ENCODE results near the gene TYMP.

Gene TYMP

GRCh38 chr22:50529897-50530579 lies at the start of gene TYMP:
Gene TYMP, minus strand, starts transcription at chr22:50530012. Its CDS starts 303 bp downstream, at chr22:50529709.
- no peak for DNase-seq (ENCODE audit: low spot score)

GRCh38 chr22:50578776-50579310 lies 49.0 kb upstream of the TYMP start:
- DNase-seq (ENCODE audit: low spot score): no peak

DNA sequence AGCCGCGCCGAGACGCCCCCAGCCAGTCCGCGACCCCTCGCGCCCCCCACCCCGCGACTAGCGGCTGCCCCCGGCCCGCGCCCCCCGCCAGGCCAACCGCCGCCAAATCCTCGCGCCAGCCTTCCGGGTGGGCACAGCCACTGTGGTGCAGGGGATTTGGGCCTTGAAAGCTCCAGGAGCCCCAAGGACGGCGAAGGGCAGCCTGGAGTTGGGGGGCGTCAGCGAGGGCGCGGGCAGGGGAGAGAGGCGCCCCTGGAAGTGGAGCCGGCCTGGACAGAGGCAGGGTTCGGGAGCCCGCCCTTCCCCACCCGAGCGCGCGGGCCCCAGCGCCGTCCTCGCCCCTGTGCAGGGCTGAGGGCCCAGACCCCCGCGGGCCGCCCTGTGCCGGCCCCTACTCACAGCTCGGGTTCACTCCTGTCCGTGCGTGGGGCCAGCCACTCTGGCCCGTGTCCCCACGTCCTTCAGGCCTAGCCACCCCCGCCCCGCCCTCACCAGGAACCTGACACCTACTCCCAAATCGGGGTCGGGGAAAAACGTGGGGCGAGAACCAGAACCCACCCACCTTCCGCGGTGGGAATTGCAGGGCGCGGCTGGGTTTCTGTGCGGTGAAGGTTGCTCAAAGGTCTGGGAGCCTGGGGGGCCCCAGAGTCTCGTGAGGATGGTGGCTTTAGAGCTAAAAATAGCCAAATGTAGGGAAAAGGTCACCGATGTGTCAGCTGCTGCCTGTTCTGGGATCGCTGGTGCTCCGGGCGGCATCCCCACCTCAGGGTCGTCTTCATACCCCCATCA lies 48.4 kb upstream of the TYMP start, which contains the start of gene CPT1B:
Gene CPT1B, minus strand, starts transcription at position 441 of the 789 bp plus-strand sequence. CDS start 512 bp downstream, outside the sequence.
- DNase-seq (ENCODE audit: low spot score): peak; percentile 34

- DNase-seq (ENCODE audit: low spot score): no peak
These were observed 47.8 kb upstream of the TYMP start for GRCh38 chr22:50577697-50577986.

DNA sequence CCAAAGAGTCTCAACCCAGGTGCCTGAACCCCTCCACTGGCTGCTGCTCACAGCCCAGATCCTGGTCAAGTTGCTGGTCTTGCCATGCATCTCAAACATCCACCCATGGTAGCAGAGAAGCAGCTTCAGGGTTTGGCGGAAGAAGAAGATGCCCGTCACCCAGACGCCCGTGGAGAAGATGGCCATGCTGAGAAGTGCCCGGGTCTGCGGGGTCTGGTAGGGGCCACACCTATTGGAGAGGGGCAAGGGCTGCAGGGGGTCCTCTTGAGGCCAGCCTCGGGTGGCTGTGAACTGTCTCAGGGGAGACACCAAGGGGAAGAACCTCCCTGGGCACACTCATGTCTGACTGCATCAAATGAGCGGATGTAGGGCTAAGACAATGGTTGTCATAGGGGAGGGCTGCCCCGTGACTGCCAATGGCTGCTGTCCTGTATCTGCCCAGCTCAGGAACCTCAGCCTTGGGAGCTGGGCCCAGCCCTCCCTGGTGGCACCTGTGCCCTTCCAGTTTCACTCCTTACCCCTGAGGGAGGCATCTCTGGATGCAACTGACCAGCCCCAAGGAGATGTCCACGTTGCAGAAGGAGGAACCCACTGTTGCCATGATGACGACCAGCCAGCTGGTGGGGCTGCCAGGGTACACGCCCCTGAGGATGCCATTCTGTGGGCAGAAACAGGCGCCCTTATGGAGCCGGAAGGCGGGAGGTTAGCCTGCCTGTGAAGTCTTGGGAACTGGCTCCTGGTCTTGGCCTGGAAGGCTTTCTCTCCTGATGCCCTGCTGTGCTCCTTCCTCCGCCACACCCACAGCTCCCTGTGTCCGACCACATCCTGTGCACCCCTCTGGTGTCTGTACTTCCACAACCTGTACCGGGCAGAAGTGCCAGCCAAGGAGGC lies 47.2 kb upstream of the TYMP start:
- no peak for DNase-seq (ENCODE audit: low spot score)

- no peak for DNase-seq (ENCODE audit: low spot score)
These were observed 46.3 kb upstream of the TYMP start for GRCh38 chr22:50576070-50576469.

- no peak for DNase-seq (ENCODE audit: low spot score)
These were observed 45.7 kb upstream of the TYMP start for GRCh38 chr22:50575426-50575941.

GRCh38 chr22:50574383-50574755 lies 44.6 kb upstream of the TYMP start:
- no peak for DNase-seq (ENCODE audit: low spot score)

- DNase-seq (ENCODE audit: low spot score): no peak
These were observed 43.9 kb upstream of the TYMP start for GRCh38 chr22:50573491-50574382.

DNA sequence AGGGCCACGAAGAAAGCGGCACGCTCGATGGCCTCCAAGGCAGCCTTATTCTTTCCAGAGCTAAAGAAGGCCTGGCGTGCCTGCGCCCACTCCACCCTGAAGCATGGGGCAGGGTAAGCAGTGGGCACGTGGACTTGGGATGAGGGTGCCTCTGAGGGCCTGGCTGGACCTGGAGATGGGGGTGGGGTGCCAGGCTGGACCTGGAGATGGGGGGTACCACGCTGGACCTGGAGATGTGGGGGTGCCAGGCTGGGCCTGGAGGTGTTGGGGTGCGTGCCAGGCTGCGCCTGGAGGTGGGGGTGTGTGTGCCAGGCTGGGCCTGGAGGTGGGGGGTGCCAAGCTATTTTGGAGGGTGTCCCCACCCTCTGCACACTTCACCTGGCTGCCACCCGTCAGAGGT lies 43.2 kb upstream of the TYMP start:
- no peak for DNase-seq (ENCODE audit: low spot score)

- DNase-seq (ENCODE audit: low spot score): no peak
These were observed 41.7 kb upstream of the TYMP start for GRCh38 chr22:50571264-50572175.

DNA sequence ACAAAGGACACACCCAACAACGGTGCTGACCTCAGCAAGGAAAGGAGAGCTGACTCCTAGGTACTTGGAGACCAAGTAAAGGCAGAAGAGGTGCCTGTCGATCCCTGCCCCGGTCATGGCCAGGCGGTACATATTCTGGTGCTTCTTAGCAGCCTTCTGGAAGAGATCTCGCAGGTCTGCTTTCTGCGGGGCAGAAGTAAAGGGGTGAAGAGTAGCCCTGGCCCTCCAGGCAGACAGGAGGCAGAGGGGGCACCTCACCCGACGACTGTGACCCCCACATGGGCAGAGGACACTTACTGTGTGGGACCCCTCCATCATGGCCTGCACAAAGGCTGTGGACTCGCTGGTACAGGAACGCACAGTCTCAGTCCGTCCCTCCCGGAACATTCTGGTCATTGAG lies 41.0 kb upstream of the TYMP start:
- no peak for DNase-seq (ENCODE audit: low spot score)

GRCh38 chr22:50569896-50570535 lies 40.2 kb upstream of the TYMP start:
- peak; percentile 19 for DNase-seq (ENCODE audit: low spot score)

DNA sequence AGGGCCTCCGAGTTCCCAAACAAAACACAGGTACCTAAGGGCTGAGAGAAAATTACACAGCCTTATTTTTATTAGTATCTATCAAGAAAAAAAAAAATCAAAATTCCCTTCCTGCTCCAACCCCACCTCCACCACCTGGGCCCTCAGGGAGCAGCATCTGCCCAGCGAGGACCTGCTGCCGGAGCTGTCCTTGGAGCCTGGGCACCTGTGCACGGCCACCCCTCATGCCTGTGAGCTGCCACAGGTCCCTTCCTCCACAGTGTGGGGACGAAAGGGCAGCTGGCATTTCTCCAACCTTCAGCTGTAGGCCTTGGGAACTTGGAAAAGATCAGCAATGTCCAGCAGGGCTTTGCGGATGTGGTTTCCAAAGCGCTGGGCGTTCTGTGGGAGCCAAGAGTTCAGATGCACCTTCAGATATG lies 39.2 kb upstream of the TYMP start:
- no peak for DNase-seq (ENCODE audit: low spot score)

GRCh38 chr22:50568626-50569025 lies 38.8 kb upstream of the TYMP start:
- DNase-seq (ENCODE audit: low spot score): no peak

DNA sequence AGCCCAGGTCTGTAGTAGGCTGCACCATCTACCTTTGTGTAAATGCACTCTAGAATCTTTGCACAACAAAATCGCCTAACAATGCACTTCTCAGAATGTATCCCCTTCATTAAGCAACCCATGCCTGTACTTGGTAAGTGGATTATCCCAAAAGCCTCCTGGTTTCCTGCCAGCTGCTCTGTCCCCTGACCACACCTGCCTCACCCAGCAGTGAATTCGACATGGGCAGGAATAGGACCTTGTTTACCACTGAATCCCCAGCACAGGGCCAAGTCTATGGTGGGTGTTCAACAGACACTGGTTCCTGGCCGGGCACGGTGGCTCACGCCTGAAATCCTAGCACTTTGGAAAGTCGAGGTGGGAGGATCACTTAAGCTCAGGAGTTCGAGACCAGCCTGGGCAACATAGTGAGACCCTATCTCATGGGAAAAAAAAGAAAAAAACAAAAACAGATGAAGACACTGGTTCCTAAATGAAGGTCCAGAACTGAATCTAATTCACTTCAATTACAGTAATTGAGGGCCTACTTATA lies 38.0 kb upstream of the TYMP start:
- no peak for DNase-seq (ENCODE audit: low spot score)

- no peak for DNase-seq (ENCODE audit: low spot score)
These were observed 34.5 kb upstream of the TYMP start for GRCh38 chr22:50564289-50564688.

DNA sequence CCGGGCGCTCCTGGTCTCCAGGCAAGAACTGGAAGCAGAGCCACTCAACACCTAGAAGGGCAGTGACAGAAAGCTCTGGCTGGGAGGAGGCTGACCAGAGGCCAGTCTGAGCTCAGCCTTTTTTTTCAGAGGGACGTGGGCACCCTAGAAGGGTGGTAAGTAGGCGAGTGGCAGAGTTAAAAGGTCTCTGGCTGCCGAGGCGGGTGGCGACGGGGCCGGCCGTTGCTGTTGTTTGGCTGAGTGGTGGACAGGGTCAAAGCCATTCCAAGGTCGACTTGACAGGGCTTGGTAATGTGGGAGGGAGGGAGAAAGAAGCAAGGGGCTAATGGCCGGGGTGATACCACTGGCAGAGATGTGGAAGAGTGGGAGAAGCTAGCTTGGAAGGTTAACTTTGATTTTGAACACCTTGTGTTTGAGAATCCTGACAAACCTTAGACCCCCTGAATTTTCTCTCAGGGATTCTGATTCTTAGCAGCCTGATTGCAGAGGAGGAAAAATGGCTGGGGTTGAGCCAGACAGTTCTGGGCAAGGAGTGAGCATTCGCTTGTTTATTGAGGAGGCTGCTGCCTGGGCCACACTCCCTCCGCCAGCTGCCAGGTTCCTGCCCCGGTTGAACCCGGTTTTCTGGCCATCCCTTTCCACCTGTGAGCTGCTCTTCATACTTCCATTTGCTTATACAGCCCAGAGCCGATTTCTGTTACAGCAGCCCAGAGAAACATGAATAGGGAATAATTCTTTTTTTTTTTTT lies 33.8 kb upstream of the TYMP start:
- DNase-seq (ENCODE audit: low spot score): peak; percentile 31
